ENCODE data around the gene CAMTA1.

CAMTA1 gene

DNA sequence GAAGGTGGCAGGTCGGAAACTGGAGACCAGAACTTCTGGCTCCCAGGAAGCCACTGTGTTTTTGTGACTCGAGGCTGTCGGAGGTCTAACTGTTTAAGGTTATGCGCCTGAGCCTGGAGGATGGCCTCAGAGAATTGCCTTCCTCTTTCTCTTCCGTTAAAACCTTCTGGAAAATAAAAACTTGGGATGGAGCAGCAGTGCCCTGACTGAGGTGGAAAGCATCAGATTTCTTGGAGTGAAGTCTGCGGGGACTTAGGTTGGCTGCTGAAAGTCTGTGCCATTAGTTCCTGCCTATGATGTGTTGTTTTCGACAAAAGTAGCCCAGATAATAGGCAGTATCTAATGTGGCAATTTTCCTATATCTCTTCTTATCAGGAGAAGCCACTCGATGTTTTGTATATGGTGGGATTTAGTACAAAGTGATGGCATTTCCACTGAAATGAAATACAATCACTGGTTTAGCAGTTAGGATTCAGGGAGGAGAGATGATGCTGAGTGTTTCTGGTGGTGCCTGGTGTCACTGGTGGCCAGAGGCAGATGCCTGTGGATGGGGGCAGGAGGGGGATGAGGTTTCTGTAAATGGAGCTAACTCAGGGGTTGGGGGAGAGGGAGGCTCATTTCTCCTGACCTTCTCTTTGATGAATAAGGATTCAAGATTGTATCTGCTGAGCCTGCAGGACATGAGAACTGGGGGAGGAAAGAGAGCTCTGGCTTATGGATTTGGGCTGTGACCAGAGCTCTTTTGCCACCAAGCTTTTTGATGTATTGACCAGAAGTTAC is 150.8 kb downstream of the CAMTA1 start:
- DNase-seq (ENCODE audit: low read depth) = no peak
- TF ChIP-seq, protein P1, sequence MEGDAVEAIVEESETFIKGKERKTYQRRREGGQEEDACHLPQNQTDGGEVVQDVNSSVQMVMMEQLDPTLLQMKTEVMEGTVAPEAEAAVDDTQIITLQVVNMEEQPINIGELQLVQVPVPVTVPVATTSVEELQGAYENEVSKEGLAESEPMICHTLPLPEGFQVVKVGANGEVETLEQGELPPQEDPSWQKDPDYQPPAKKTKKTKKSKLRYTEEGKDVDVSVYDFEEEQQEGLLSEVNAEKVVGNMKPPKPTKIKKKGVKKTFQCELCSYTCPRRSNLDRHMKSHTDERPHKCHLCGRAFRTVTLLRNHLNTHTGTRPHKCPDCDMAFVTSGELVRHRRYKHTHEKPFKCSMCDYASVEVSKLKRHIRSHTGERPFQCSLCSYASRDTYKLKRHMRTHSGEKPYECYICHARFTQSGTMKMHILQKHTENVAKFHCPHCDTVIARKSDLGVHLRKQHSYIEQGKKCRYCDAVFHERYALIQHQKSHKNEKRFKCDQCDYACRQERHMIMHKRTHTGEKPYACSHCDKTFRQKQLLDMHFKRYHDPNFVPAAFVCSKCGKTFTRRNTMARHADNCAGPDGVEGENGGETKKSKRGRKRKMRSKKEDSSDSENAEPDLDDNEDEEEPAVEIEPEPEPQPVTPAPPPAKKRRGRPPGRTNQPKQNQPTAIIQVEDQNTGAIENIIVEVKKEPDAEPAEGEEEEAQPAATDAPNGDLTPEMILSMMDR (conservative IDR thresholded peaks at IDR 0.05; ENCODE audit: low read length) = no peak
- H3K4me3 ChIP-seq (ENCODE audit: low read length) = no peak overlapping the region

DNA sequence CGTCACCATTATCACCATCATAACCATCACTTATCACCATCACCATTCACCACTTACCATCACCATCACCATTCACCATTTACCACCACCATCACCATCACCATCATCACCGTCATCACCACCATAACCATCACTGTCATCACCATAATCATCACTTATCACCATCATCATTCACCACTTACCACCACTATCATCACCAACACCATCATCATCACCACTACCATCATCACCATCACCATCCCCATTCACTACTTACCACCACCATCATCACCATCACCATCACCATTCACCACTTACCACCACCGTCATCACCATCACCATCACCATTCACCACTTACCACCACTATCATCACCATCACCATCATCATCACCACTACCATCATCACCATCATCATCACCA is 151.8 kb downstream of the CAMTA1 start:
- no peak for DNase-seq (ENCODE audit: low read depth)

DNA sequence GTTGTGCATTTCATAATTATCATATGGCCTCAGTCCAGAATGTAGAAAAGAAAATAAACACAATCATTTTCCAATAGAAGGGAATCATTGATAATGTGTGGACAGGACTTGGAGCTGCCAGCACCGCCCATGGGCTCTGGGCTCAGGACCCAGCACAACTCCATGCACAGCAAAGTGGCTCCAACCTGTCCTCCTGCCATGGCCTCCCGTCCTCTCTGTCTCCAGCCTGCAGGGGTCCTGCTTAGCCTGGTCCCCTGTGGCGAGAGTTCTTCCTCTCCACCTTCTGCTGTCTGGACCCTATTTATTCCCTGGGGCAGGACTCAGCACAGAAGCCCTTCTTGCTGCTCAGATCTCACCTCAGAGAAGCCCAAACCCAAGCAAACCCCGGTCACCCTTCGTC is 154.1 kb downstream of the CAMTA1 start:
- H3K4me3 ChIP-seq (ENCODE audit: low read length) = no peak overlapping the region
- DNase-seq (ENCODE audit: low read depth) = no peak
- TF ChIP-seq, protein P1 (conservative IDR thresholded peaks at IDR 0.05; ENCODE audit: low read length) = no peak

More for the DNA sequence above, 151.8 kb downstream of the CAMTA1 start:
- H3K4me3 ChIP-seq (ENCODE audit: low read length) = no peak overlapping the region
- TF ChIP-seq, protein P1 (conservative IDR thresholded peaks at IDR 0.05; ENCODE audit: low read length) = no peak

DNA sequence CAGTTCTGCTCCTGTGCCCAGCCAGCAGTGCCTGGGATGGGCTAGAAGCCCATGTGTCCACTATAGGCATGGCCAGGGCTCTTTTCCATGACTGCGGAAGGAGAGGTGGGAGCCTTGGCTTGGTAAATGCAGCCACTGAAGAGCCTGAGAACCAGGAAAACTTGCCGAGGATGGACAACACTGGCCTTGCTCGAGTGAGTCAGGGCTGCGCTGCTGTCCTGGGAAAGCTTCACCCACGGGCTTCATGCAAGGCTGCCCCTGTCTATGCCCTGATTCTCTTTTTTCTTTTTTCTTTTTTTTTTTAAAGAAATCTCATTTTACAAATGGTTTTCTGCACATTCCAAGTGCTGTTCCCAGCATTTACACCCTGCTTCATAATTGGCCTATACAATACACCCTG is 156.5 kb downstream of the CAMTA1 start:
- TF ChIP-seq, protein P1 (conservative IDR thresholded peaks at IDR 0.05; ENCODE audit: low read length) = no peak
- no peak overlapping the region for H3K4me3 ChIP-seq (ENCODE audit: low read length)
- no peak for DNase-seq (ENCODE audit: low read depth)

DNA sequence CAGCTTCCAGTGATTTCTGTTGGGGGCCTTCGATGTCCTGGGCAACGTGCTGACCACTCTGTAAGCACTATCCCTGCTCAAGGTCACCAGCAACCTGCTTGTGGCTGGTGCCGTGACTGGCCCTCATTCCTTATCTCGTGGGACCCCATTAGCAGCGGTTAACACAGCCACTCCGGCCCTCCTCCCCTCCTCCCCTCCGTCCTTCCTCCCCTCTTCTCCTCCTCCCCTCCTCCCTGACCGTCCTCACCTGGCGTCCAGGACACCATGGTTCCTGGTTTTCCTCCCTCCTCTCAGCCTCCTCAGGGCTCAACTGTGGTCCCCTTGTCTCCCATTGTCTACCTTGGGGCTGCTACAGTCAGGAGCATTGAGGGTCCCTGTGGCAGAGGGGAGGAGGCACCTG is 157.7 kb downstream of the CAMTA1 start:
- TF ChIP-seq, protein P1 (conservative IDR thresholded peaks at IDR 0.05; ENCODE audit: low read length) = no peak
- no peak overlapping the region for H3K4me3 ChIP-seq (ENCODE audit: low read length)
- DNase-seq (ENCODE audit: low read depth) = no peak

DNA sequence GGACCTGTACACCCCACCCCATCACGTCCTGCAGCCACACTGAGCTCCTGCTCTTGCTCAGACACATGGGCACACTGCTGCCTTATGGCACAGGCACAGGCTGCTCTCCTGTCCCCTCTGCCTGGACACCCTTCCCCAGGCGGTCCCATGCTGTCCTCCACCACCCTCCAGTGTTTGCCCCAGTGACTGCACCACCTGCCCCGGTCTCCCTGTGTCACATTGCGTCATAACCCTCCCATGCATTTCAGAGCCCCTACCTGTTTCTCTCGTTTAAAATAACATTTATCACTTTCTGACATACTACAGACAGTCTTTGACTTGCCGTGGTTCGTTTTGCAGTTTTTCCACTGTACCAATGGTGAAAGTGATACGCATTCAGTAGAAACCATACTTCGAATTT is 159.2 kb downstream of the CAMTA1 start:
- TF ChIP-seq, protein P1 (conservative IDR thresholded peaks at IDR 0.05; ENCODE audit: low read length) = no peak
- no peak overlapping the region for H3K4me3 ChIP-seq (ENCODE audit: low read length)
- DNase-seq (ENCODE audit: low read depth) = no peak

DNA sequence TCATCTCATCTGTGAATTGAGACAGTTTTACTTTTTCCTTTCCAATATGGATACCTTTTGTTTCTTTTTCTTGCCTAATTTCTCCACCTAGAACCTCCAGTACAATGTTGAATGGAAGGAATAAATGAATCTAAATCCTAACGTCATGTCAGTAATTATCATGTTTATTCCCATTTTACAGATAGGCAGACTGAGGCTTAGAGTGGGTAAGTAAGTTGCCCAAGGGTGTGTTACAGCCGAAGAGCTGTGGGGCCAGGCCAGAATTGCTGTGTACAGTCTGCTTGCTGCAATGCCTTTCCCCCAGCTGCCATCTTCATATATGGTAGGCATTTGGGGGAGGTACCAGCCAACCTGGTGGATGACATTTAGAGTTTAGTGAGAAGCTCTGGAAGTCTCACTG is 162.7 kb downstream of the CAMTA1 start:
- DNase-seq (ENCODE audit: low read depth) = no peak
- TF ChIP-seq, protein P1 (conservative IDR thresholded peaks at IDR 0.05; ENCODE audit: low read length) = no peak
- H3K4me3 ChIP-seq (ENCODE audit: low read length) = no peak overlapping the region
